ENCODE data around the gene PUS1. TPM values are rescaled to one million over a fixed set of nuclear protein-coding genes. Genes with fewer than 3 reads are reported as not detected.

PUS1 gene
- total and polyA plus RNA-seq, 2 of the 8 experiments (the other 6 are each of a cell fraction or from before 2014, with no cell fraction given): 48.1 to 81.2 TPM

DNA sequence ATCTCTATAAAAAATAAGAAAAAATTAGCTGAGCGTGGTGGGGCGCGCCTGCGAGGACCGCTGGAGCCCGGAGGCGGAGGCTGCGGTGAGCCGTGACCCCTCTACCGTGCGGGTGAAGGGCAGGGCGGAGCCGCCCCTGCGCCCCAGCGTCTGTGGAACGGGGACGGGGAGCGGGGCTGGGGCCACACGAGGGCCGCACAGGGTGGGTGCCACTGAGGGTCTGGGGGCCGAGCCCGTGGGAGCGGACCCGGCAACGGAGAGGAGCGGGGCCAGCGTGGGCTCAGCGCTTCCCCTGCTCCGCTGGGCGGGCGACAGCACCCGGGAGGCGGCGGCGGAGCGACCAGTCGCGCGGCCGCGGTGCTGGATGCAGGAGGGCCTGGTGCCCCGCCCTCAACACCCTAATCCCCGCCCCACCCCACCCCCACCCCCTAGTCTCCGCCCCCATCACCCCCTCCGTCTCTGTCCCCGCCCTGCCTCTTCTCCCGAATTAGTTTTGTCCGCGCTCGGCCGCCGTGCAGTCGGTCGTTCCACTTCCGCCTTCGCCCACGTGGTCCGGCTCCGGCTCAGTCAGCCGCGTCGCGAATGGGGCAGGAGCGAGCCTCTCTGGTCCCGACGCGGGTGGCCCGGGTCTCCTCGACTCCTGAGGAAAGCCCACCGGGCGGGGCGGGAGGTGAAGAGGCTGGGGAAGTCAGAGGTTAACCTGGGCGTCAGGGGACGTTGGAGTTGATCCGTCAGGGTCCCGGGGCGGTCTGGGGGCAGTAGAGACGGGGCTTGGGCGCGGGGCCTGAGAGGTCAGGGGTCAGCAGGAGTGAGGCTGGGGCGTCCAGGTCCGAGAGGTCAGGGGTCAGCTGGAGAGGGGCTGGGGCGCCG, at the start of gene PUS1 (continued):
- no peak for TF ChIP-seq RAD21 (IDR thresholded peaks at IDR 0.05 in 1 of 2, conservative IDR thresholded peaks at IDR 0.05 in 1 of 2; ENCODE audit: low read depth in 2 of 2, low read length in 2 of 2)
- no peak for TF ChIP-seq CEBPB (IDR thresholded peaks at IDR 0.05; ENCODE audit: low read depth, low read length)
- peak; percentile 71 for TF ChIP-seq PHF8 (conservative IDR thresholded peaks at IDR 0.05; ENCODE audit: low read depth, low read length)
- TF ChIP-seq GABPA (IDR thresholded peaks at IDR 0.05; ENCODE audit: borderline replicate concordance, insufficient read depth, low read length): no peak
- TF ChIP-seq NANOG (IDR thresholded peaks at IDR 0.05; ENCODE audit: insufficient read depth, low read depth, low read length, poor library complexity, severe bottlenecking): no peak
- TF ChIP-seq TAF1 (IDR thresholded peaks at IDR 0.05; ENCODE audit: low read depth, low read length): peak; percentile 85
- no peak for TF ChIP-seq JUND (IDR thresholded peaks at IDR 0.05; ENCODE audit: low read length)
- TF ChIP-seq YY1 (IDR thresholded peaks at IDR 0.05; ENCODE audit: low read depth, low read length): no peak
- no peak for TF ChIP-seq KDM1A (IDR thresholded peaks at IDR 0.05; ENCODE audit: borderline replicate concordance, low read length)
- TF ChIP-seq, protein P1, sequence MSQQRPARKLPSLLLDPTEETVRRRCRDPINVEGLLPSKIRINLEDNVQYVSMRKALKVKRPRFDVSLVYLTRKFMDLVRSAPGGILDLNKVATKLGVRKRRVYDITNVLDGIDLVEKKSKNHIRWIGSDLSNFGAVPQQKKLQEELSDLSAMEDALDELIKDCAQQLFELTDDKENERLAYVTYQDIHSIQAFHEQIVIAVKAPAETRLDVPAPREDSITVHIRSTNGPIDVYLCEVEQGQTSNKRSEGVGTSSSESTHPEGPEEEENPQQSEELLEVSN (IDR thresholded peaks at IDR 0.05): peak; percentile 75
- TF ChIP-seq ASH2L (IDR thresholded peaks at IDR 0.05; ENCODE audit: low read length): no peak
- no peak for TF ChIP-seq MAFK (IDR thresholded peaks at IDR 0.05; ENCODE audit: low read depth, low read length)
- TF ChIP-seq EP300 (IDR thresholded peaks at IDR 0.05; ENCODE audit: borderline replicate concordance in 1 of 2, low read depth in 2 of 2, low read length in 2 of 2): no peak
- TF ChIP-seq, protein P2, sequence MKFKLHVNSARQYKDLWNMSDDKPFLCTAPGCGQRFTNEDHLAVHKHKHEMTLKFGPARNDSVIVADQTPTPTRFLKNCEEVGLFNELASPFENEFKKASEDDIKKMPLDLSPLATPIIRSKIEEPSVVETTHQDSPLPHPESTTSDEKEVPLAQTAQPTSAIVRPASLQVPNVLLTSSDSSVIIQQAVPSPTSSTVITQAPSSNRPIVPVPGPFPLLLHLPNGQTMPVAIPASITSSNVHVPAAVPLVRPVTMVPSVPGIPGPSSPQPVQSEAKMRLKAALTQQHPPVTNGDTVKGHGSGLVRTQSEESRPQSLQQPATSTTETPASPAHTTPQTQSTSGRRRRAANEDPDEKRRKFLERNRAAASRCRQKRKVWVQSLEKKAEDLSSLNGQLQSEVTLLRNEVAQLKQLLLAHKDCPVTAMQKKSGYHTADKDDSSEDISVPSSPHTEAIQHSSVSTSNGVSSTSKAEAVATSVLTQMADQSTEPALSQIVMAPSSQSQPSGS (IDR thresholded peaks at IDR 0.05; ENCODE audit: low read length): no peak
- no peak for TF ChIP-seq POU5F1 (IDR thresholded peaks at IDR 0.05; ENCODE audit: low read depth, low read length)
- TF ChIP-seq SUZ12 (IDR thresholded peaks at IDR 0.05; ENCODE audit: low read length): no peak
- TF ChIP-seq USF2 (IDR thresholded peaks at IDR 0.05; ENCODE audit: low read length): peak; percentile 79
- peak; percentile 64; the same call in 1 of the 2 replicates for TF ChIP-seq POLR2AphosphoS5 (IDR thresholded peaks at IDR 0.05; ENCODE audit: low read depth, low read length)
- TF ChIP-seq KDM5A (IDR thresholded peaks at IDR 0.05; ENCODE audit: low read length): no peak
